Testis (tissue), 2 donors: ENCODE data around the gene PLEKHS1.

Experiments
- CTCF ChIP-seq, 3 experiments: fragments of 450-650 bp in 2 of 3; fragments of 200-600 bp in 1 of 3; sonication (generic) in 1 of 3; IDR thresholded peaks; one replicate each; pipeline ENCODE4 v1.5.1; 2016 to 2019; ENCODE audit warnings: antibody characterized with exemption in 3 of 3, mild to moderate bottlenecking in 2 of 3, moderate library complexity in 1 of 3
- POLR2A ChIP-seq: fragments of 450-650 bp; IDR thresholded peaks from one replicate; pipeline ENCODE4 v1.6.1; 2017; ENCODE audit warnings: antibody characterized with exemption, mild to moderate bottlenecking, moderate library complexity

- TF ChIP-seq CTCF (IDR thresholded peaks at IDR 0.05): no peak
- no peak for TF ChIP-seq POLR2A
Observed at GRCh38 chr10:113713640-113713982, 37.9 kb upstream of the PLEKHS1 start.
